ENCODE measurements around the gene AOX1.
A peak's percentile ranks its signal among the peaks of the same experiment; 100 is the strongest.

AOX1 gene

DNA sequence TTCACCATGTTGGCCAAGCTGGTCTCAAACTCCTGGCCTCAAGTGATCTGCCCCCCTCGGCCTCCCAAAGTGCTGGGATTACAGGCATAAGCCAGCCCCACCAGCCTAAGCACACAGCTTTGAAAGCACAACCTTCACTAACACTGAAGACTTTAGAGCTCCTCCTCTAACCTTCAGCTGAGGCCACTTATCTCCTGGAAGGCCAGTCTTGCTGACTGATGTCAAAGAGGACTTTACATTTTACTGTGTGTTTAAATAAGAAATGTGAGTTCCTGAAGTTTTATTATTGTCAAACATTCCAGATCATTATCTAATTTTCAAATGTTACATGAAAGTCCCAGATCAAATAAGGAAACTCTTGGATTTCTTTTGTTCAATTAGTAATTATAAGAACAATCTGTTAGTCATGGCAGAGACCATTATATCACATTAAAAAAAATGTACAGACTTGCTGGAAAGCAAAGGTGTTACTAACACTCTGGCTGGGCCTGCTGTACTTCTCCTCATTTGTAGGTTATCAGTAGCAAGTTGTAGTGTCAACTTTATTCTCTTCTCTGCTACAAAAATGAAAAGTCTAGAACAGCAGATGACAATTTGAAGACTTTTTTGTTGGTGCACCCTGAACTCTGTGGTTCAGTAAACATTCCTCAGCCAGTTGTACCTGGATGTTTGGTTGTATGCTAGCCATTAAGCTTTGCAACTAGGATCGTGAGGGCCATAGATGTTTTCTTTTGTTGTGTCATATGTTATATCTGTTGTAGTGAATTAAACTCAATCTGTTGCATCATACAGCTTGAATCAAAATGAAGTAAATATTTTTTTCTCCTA, 80.0 kb downstream of the AOX1 start:
- H3K27ac ChIP-seq: peak overlapping the region; percentile 94
- TF ChIP-seq ZFX (IDR thresholded peaks at IDR 0.05): no peak
- TF ChIP-seq, protein P1, sequence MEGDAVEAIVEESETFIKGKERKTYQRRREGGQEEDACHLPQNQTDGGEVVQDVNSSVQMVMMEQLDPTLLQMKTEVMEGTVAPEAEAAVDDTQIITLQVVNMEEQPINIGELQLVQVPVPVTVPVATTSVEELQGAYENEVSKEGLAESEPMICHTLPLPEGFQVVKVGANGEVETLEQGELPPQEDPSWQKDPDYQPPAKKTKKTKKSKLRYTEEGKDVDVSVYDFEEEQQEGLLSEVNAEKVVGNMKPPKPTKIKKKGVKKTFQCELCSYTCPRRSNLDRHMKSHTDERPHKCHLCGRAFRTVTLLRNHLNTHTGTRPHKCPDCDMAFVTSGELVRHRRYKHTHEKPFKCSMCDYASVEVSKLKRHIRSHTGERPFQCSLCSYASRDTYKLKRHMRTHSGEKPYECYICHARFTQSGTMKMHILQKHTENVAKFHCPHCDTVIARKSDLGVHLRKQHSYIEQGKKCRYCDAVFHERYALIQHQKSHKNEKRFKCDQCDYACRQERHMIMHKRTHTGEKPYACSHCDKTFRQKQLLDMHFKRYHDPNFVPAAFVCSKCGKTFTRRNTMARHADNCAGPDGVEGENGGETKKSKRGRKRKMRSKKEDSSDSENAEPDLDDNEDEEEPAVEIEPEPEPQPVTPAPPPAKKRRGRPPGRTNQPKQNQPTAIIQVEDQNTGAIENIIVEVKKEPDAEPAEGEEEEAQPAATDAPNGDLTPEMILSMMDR (conservative IDR thresholded peaks at IDR 0.05): no peak

DNA sequence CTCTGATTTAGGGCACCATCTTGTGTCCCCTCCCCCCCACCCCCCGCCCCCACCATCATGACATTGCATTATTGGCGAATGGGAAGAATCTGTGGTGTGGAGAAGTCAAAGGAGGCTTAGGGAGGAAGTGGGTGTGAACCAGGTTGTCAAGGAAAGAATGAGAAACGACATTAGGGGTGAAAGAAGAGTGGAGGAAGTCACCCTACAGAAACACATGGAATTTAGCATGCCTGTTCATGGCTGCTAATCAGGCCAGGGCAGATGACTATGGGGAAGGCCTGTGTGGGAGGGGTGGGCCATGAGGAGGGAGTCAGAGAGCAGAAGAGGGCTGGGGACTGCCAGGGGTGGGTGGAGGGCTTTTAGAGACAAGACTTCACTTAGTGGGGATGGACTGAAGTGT, 81.6 kb downstream of the AOX1 start:
- TF ChIP-seq, protein P1 (conservative IDR thresholded peaks at IDR 0.05): no peak
- TF ChIP-seq ZFX (IDR thresholded peaks at IDR 0.05): no peak
- H3K27ac ChIP-seq: peak overlapping the region; percentile 63

DNA sequence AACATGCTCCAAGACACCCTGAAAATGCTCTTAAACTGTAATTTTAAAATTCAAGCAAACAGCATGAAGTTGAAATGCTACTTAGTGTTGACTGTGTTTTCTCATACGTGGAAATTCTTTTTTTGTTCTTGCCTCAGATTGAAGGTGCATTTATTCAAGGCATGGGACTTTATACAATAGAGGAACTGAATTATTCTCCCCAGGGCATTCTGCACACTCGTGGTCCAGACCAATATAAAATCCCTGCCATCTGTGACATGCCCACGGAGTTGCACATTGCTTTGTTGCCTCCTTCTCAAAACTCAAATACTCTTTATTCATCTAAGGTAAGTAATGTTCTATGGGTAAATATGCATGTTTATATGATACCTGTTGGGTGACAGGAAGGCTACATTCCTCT, 82.7 kb downstream of the AOX1 start:
- H3K27ac ChIP-seq: no peak overlapping the region
- TF ChIP-seq ZFX (IDR thresholded peaks at IDR 0.05): no peak
- TF ChIP-seq, protein P1 (conservative IDR thresholded peaks at IDR 0.05): no peak

DNA sequence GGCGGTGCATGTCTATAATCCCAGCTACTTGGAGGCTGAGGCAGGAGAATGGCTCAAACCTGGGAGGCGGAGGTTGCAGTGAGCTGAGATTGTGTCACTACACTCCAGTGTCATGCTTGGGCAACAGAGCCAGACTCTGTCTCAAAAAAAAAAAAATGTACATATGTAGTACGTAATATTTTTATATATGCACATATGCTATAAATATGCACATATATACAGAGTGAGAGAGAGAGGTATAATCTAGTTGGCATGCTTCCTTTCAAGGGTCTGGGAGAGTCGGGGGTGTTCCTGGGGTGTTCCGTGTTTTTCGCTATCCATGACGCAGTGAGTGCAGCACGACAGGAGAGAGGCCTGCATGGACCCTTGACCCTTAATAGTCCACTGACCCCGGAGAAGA, 83.5 kb downstream of the AOX1 start:
- no peak overlapping the region for H3K27ac ChIP-seq
- no peak for TF ChIP-seq ZFX (IDR thresholded peaks at IDR 0.05)
- TF ChIP-seq, protein P1 (conservative IDR thresholded peaks at IDR 0.05): no peak

DNA sequence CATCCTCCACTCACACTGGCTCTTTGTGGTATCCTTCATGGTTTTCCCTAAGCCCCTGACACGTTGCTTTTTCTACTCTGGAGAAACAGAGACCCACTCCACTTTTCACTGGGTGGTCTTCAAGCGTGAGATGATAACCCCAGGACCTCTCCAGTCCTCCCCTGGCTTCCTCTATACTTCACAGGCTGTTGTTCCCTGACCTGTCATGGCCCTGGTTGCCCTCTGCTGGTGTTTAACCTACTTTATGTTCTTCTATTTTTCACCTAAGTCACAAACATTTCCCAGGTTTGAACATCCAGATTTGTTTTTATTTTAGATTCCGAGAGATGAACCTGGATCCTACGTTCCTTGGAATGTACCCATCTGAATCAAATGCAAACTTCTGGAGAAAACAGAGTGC, 84.5 kb downstream of the AOX1 start:
- TF ChIP-seq ZFX (IDR thresholded peaks at IDR 0.05): no peak
- TF ChIP-seq, protein P1 (conservative IDR thresholded peaks at IDR 0.05): no peak
- no peak overlapping the region for H3K27ac ChIP-seq

DNA sequence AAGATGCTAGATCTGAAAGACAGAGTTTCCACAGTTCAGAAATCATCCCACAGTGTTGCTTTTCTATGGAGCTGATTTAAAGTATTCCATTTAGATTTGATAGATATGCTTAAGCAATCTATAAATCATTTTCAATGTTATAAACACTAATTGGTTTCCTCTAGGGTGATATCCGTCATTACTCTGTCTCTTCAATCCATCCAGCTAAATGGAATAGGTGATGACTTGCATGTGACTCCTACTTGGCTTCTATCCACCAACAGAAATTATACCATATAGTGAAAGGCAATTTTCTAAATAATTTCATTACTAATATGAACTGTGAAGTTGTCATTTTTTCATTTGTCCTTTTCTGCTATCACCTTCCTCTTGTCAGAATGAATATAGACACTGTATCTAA, 84.9 kb downstream of the AOX1 start:
- TF ChIP-seq ZFX (IDR thresholded peaks at IDR 0.05): no peak
- TF ChIP-seq, protein P1 (conservative IDR thresholded peaks at IDR 0.05): no peak
- H3K27ac ChIP-seq: no peak overlapping the region

DNA sequence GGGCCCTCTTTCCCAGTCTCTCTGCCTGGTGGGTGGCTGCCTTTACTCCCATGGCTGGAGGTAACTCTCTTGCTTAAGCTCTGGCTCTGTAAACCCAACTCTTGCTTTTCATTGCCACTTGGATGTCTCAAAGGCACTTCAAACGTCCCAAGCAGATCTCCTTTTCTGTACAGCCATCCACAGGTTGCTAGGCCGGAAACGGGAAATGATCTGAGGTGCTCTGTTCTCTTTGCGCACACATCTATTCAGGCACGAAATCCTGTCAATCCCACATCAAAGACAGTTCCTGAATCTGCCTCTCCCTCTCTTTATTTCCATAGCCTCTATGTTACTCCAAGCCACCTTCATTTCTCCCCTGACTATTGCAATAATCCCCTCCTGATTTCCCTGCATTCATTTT, 87.4 kb downstream of the AOX1 start:
- H3K27ac ChIP-seq: no peak overlapping the region
- TF ChIP-seq ZFX (IDR thresholded peaks at IDR 0.05): no peak
- TF ChIP-seq, protein P1 (conservative IDR thresholded peaks at IDR 0.05): no peak
